Left hindlimb (tissue), 1 donor: ENCODE data around the gene TRIM13.
"Not testable (repeated sequence)": the region's sequence is repeated elsewhere in the genome, so short reads cannot be mapped to it uniquely, and the experiment has no call there.

Experiments used
- DNase-seq: peaks from one replicate; pipeline ENCODE4 v3.0.0-alpha.2; 2018

Gene TRIM13

DNA sequence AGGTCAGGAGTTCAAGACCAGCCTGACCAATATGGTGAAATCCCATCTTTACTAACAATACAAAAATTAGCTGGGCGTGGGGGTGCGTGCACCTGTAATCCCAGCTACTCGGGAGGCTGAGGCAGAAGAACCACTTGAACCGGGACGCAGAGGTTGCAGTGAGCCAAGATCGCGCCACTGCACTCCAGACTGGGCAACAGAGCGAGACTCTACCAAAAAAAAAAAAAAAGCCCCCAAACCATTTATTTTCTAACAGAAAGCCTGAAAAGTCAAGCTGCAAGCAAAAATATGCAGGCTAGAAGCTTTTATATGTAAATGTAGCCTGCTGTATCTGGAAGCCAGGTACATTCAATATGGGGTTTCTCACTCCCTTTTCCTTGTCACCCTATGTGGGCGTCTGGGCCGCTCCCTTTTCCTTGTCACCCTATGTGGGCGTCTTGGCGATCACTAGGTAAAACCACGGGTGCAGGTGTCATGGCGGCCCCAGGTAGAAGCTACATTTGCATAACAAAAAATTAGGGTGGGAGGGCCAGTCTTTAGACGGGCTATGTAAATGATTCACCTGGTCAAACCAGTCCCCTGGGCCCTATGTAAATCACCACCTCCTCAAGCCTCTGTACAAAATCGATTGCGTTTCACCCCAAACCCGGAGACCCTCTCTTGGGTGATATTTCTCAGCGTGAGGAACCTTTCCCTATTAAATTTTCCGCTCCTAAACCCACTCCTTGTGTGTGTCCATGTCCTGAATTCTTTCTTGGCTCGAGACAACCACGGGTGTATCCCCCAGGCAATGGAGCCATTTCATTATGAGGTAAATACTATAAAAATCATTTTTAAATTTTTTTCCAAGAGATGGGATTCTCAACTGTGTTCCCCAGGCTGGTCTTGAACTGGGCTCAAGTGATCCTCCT lies 2.1 kb downstream of the TRIM13 start:
- DNase-seq = no peak

DNA sequence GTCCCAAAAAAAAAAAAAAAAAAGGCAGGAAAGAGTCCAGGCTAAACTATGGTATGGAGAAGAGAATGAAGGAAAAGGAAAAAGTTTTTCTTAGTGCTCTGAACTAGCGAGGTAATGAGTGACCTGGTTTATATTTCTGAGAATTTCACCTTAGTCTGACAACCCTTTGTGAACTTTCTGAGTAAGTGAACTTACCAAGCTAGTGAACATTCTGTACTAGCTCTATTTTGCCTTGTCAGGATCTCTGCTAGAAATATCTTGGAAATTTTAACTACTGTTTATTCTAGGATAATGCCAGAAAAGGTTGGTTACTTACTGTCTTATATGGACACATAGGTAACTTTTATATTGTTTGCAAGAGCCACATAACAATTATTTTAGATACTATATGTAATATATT lies 4.4 kb downstream of the TRIM13 start:
- DNase-seq = no peak

DNA sequence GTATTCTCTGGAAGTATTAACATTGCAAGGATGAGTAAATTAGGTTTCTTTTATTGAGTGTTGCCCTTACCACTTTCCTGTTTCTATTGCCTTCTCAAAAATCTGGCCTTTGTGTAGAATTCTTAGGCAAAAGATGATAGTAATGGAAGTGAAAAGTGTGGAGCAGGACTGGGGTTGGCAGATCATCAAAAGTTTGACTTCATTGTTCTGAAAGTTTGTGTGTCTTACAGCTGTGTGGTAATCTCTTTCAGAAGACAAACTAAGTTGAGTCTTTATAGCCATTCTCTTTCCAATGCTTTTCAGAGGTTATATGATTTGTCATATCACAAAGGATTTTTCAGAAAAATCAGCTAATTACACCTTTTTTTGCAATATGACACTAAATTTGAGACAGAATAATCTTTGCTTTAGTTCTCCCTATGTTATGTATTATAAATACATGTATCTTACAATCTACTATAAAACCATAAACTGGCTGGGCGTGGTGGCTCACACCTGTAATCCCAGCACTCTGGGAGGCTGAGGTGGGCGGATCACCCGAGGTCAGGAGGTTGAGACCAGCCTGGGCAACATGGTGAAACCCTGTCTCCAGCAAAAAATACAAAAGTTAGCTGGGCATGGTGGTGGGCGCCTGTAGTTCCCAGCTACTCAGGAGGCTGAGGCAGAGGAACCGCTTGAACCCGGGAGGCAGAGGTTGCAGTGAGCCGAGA lies 9.7 kb downstream of the TRIM13 start:
- DNase-seq = no peak

DNA sequence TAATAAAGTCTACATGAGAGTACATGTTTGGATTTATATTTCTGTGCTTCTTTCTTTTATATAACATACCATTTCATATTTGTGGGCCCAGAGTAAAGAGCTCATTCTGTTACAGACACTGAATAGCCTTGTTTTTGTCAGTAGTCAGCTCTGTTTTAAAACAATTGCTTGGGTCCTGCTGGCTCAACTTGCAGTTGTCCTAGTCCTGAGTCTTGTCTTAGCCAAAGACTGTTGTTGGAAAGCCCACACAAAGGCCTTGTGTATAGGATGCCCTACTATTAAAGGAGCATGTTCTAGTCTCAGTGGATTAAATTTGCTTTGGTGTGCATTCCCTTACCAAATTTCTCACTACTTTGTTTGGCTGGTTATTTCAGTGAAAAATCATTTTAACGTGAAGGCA lies 14.6 kb downstream of the TRIM13 start:
- DNase-seq = no peak

DNA sequence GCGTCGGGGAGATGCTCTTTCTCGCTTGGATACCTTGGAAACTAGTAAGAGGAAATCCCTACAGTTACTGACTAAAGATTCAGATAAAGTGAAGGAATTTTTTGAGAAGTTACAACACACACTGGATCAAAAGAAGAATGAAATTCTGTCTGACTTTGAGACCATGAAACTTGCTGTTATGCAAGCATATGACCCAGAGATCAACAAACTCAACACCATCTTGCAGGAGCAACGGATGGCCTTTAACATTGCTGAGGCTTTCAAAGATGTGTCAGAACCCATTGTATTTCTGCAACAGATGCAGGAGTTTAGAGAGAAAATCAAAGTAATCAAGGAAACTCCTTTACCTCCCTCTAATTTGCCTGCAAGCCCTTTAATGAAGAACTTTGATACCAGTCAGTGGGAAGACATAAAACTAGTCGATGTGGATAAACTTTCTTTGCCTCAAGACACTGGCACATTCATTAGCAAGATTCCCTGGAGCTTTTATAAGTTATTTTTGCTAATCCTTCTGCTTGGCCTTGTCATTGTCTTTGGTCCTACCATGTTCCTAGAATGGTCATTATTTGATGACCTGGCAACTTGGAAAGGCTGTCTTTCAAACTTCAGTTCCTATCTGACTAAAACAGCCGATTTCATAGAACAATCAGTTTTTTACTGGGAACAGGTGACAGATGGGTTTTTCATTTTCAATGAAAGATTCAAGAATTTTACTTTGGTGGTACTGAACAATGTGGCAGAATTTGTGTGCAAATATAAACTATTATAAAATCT lies 15.7 kb downstream of the TRIM13 start:
- DNase-seq = no peak

DNA sequence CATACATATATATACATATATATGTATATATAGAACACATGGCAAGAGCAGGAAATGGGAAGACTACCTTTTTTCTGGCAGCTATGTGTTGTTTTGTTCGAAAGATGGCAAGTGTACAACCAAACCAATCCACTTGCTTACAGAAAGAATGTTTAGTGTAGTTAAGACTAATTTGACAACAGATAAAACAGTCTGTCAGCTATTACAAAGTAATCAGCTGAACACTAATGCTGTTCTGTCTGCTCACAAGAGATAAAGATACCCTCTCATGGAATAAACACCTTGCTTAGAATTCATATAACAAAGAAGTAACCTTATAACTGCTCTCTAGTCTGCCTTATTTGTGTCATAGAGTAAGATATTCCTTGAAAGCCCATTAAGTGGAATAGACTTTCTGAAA lies 17.5 kb downstream of the TRIM13 start:
- DNase-seq = no peak

DNA sequence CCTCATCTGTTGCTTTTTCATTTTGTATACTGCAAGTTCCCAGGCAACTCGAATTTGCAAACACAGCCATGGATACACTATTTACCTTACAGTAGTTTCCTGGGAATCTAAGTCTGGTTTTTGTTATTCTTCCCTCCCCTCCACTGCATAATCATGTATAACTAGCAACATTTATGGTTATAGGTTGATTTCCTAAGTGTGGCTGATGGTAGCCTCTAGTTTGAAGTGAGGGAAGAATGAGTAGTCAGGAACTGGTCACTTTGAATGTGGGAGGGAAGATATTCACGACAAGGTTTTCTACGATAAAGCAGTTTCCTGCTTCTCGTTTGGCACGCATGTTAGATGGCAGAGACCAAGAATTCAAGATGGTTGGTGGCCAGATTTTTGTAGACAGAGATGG lies 18.4 kb downstream of the TRIM13 start, which contains the start of gene KCNRG:
Gene KCNRG, plus strand, starts transcription at position 187 of the 400 bp plus-strand sequence. Its CDS starts 50 bp downstream, at position 237.
- DNase-seq = no peak

DNA sequence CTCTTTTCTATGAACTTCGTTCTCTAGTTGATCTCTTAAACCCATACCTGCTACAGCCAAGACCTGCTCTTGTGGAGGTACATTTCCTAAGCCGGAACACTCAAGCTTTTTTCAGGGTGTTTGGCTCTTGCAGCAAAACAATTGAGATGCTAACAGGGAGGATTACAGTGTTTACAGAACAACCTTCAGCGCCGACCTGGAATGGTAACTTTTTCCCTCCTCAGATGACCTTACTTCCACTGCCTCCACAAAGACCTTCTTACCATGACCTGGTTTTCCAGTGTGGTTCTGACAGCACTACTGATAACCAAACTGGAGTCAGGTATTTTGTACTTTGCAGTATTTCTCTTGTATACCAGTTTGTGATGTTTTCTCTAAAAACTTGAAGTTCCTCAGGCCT lies 18.9 kb downstream of the TRIM13 start:
- no peak for DNase-seq

DNA sequence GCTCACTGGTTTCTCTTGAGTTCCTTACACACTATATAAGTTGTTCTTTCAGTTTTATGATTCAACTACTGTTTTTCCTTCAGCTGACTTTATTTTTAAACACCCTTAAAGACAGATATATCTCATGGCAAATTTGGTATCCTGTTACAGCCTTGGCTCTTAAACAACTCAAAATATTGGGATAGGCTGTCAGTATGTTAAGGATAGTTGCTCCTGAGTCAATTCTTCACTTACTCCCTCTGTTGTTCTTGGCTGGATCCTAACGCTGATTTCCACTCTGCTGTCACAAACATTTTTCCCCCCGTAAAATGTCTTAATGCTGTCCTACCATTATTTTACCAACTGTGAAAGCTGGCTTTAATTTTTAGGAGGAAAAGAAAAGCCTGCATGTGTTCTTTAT lies 19.6 kb downstream of the TRIM13 start:
- DNase-seq = no peak

DNA sequence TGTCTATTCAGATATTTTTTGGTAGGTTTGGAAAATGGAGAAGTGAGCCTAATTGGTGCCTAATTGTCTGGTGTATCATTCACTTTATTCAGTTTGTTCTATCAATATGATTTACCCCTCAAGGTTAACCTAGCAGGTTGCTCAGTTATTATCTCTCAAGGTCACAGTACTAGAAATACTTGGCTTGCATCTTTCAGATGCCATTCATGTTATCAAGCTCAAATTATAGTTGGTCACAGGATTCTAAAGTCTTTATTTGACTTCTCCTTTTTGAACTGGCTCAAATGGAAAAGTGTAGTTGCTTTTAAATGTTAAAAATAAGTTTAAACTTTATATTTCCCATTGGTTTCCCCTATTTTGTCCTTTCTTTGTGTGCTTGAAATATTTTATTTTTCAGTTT lies 21.0 kb downstream of the TRIM13 start:
- no peak for DNase-seq

DNA sequence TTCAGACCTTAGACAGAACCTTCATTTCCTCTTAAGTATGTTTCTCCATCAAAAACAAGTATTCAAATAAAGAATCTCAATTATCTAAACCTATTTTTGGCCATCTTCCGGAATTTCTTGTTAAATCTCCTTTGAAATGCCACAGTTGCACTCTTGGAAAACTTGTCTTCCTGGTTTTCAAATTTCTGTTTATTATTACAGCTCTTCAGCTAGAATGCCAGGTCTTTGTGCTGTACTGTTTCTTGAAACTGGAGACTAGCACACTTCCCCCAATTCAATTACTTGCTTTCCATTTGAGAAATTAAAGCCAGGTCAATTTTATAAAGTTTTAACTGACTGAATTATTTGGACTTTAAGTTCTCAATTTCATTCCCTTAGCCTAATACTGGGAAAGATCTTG lies 28.6 kb downstream of the TRIM13 start:
- no peak for DNase-seq

DNA sequence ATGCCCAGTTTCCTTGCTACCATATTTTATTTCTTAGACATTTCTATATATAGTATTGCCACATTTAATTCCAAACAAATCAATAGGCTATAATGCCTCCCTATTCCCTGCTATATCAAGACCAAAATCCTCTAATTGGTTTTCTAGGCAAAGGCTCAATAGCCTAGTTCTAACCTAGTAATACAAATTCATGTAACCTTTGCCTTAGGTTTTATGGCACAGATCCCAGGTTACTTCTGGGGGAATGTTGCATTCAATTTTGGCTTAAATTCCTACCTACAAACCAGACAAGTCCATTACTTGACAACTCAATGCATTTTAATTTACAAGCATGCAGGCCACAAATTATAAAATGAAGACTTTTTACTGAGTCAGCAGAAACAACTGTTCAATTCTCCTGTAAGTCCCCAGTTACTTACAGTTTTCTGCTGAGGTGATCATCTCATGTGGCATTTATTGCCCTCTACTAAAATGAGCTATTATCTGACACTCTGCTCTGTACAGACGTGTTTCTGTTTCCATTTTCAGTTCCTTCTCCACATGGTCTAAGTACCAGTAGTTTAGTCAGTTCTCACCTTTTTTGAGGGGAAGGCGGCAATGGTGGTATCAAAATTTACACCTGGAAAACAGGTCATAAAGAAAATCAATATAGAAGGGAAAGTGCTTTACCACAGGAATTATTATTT lies 30.1 kb downstream of the TRIM13 start:
- DNase-seq = no peak

DNA sequence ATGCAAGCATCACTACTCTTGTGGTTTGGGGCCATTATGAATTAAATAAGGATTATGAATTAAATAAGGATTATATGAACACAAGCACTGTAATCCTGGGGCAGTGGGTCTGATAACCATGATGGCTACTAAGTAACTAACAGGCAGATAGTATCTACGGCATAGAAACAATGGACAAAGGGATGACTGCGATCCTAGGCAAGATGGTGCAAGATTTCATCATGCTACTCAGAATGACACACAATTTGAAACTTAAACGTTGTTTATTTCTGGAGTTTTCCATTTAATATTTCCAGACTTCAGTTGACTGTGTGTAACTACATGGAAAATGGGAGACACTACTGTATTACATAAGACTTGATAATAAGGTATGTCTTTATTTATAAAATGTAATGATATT lies 33.5 kb downstream of the TRIM13 start:
- no peak for DNase-seq

DNA sequence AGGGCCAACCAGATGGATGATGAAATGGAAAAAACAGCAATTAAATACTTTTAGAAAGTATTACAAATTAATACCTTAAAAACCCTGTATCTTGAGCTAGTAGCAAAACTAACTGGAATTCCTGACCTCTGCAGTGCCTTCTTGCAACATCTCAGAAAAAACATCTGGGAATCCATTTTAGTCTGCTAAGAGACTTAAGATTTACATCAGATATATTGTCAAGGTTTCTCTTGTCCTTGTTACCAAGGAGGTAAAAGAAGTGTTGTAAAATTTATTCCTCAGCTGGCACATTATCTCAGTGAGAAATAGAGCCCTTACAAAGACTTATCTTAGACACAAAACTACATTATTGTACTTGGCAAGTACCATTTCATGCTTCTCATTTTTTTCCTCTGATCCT lies 36.9 kb downstream of the TRIM13 start:
- DNase-seq = no peak

DNA sequence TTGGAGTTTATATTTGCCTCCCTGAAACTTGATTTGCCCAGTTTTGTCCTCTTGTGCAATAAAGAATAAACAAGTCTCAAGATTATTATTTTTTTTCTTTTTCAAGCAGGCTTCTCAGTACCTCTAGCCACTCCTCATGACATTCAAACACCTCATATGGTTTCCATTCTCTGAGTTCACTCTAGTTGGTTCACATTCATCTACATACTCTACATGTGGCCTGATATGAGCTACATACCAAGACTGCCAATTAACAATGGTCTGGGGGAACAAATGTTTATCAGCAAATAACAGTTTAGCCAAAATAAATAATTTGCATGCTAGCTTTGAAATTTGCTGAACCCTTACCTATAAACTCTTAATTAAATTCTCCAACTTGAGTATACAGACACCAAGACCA lies 40.9 kb downstream of the TRIM13 start:
- no peak for DNase-seq

DNA sequence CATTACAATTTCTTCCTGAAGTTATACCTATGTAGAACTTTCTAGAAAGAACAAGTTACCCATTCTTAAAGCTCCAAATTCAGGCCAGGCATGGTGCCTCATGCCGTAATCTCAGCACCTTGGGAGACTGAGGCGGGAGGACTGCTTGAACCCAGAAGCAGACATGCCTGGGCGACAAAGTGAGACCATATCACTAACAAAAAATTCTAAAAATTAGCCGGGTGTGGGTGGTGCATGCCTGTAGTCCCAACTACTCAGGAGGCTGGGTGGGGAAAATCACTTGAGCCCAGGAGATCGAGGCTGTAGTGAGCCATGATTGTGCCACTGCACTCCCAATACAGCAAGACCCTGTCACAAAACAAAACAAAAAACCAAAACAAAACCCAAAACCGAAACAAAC lies 41.4 kb downstream of the TRIM13 start:
- DNase-seq = no peak

DNA sequence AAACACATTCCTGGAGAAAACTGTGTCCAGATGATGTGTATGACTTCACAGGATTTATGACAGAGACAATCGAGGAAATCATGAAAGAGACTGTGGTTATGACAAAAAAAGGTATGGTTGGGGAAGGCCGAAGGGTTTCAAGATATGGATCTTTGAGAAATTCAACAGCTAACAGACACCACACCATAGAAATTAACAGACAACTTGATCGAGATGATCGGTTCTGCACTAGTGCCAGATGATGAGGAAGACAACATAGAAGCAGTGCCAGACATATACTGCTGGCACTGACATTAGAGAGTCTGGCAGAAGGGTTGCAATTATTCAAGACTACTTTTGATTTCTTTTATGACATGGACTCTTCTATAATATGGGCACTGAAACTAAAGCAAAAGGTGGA lies 55.6 kb downstream of the TRIM13 start:
- no peak for DNase-seq

DNA sequence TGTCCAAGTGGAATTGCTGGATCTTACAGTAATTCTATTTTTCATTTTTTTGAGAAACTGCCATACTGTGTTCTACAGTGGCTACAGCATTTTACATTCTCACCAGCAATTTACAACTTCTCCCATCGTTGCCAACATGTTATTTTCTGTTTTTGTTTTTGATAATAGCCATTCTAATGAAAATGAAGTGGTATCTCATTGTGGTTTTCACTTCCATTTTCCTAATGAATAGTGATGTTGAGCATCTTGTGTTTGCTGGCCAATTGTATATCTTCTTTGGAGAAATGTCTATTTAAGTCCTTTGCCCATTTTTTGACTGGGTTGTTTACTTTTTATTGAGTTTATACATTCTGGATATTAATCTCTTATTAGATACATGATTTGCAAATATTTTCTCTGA lies 57.0 kb downstream of the TRIM13 start:
- DNase-seq = no peak

DNA sequence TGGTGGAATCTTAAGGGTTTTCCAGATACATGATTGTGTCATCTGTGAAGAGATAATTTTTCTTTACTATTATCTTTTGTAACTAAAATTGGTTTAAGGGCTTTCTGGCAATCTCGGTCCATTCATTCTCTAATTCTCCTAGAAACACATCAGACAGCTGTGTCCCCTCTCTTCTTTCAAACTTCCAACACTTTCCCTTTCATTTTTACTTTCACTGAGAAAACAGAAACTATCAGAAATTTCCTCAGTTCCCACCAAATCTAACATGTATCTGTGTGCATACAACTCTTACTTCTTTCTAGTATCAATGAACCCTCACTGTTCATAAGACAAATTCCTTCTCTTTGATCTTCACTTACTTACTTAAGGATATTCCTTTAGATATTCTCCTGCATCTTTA lies 58.6 kb downstream of the TRIM13 start:
- DNase-seq = no peak

DNA sequence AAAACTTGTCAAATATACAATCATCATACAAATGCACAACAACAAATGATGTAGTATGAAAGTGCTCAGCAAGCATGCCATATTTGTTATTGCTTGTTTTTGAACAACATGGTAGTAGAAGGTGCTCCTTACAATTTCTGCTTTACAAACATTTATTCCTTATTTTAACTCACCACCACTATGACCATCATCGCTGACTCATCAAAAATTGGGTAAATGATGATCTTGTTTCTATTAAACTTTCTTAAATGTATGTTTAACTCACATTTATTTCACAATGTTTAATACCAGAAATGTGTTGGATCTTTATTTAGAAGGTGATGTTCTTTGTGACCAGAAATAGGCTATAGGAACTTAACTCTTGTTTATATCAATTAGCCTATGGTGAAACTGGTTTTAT lies 63.9 kb downstream of the TRIM13 start:
- DNase-seq = no peak

DNA sequence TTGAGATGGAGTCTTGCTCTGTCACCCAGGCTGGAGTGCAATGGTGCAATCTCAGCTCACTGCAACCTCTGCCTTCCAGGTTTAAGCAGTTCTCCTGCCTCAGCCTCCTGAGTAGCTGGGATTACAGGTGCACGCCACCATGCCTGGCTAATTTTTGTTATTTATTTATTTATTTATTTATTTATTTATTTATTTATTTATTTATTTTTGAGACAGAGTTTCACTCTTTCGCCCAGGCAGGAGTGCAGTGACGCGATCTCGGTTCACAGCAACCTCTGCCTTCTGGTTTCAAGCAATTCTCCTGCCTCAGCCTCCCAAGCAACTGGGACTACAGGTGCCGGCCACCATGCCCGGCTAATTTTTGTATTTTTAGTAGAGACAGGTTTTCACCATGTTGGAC lies 65.5 kb downstream of the TRIM13 start:
- not testable (repeated sequence) for DNase-seq

DNA sequence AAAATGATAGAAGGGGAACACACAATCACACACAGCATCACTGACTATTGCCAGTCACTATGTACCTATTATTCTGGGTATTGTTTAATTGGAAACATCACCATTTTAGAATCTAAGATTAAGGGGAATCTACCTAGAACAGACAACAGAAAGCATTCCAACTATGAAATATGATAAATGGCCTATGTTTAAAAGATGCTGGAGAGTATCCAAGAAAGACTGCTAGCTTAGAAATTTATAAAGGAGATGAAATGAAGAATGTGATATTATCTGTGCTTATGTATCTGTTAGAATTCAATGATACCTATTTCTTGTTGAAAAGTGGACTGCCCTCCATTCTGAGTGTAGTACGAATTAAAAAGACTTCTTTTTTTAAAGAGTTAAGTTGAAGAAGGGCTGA lies 68.9 kb downstream of the TRIM13 start:
- no peak for DNase-seq
